Esophagus muscularis mucosa (tissue), 4 donors: Measurements from ENCODE around the gene LRPPRC.

Experiments used
- EP300 ChIP-seq: sonication (generic); formaldehyde crosslinking; IDR thresholded peaks from one replicate; pipeline ENCODE4 v1.6.1; 2017; ENCODE audit warnings: antibody characterized with exemption
- POLR2A ChIP-seq: fragments of 450-650 bp; IDR thresholded peaks from one replicate; pipeline ENCODE4 v1.6.1; 2017; ENCODE audit warnings: antibody characterized with exemption, moderate library complexity, mild to moderate bottlenecking, low read depth
- POLR2AphosphoS5 ChIP-seq, 2 donors: sonication (generic); formaldehyde crosslinking; IDR thresholded peaks; one replicate each; pipeline ENCODE4 v1.6.1; 2017; ENCODE audit warnings: antibody characterized with exemption in 2 of 2
- TF ChIP-seq, protein P1 (sequence below), 3 experiments: fragments of 200-600 bp in 2 of 3; fragments of 450-650 bp in 1 of 3; sonication (generic) in 2 of 3; IDR thresholded peaks; one replicate each; pipeline ENCODE4 v1.5.1; 2017 to 2019; ENCODE audit warnings: antibody characterized with exemption in 3 of 3, mild to moderate bottlenecking in 2 of 3, moderate library complexity in 1 of 3

DNA sequence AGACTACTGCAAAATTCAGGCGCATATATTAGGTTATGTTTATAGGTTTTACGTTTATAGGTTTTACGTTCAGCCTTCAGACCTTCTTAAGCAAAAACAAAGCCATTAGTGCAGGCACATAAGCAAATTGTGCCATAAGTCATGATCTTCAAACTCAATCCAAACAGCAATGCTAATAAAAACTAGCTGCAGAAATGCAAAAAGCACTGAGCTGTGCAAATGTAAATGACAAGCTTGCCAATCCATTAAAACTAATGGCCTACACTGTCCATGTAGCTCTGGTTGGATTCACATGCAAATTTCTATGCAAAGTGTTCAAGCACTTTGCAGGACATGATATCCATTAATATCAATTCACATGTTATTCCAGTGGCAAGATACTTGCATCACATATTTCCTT, 50.9 kb downstream of the LRPPRC start:
- TF ChIP-seq, protein P1, sequence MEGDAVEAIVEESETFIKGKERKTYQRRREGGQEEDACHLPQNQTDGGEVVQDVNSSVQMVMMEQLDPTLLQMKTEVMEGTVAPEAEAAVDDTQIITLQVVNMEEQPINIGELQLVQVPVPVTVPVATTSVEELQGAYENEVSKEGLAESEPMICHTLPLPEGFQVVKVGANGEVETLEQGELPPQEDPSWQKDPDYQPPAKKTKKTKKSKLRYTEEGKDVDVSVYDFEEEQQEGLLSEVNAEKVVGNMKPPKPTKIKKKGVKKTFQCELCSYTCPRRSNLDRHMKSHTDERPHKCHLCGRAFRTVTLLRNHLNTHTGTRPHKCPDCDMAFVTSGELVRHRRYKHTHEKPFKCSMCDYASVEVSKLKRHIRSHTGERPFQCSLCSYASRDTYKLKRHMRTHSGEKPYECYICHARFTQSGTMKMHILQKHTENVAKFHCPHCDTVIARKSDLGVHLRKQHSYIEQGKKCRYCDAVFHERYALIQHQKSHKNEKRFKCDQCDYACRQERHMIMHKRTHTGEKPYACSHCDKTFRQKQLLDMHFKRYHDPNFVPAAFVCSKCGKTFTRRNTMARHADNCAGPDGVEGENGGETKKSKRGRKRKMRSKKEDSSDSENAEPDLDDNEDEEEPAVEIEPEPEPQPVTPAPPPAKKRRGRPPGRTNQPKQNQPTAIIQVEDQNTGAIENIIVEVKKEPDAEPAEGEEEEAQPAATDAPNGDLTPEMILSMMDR (IDR thresholded peaks at IDR 0.05): no peak
- no peak for TF ChIP-seq POLR2A
- no peak for TF ChIP-seq POLR2AphosphoS5 (IDR thresholded peaks at IDR 0.05)
- TF ChIP-seq EP300: no peak
